Osteoblast (primary cell): ENCODE measurements around the gene CXXC4. TPM values are rescaled to one million over a fixed set of nuclear protein-coding genes. Genes with fewer than 3 reads are reported as not detected.

Source experiments
- DNase-seq: peaks from one replicate; pipeline ENCODE4 v3.0.0; 2011; ENCODE audit warnings: low spot score, mixed read lengths; ENCODE audit not compliant: insufficient read length; ENCODE audit errors: missing footprints
- H2AFZ ChIP-seq: 2 replicates; pipeline ENCODE4 v1.6.0; 2011; ENCODE audit warnings: mild to moderate bottlenecking, low read length
- H3K27ac ChIP-seq: 2 replicates; pipeline ENCODE4 v1.5.1; 2011; ENCODE audit warnings: mild to moderate bottlenecking, low read depth, low read length, moderate library complexity
- H3K27me3 ChIP-seq: 2 replicates; pipeline ENCODE4 v1.6.0; 2012; ENCODE audit warnings: mild to moderate bottlenecking, control low read depth, inconsistent platforms, low read length, moderate library complexity; ENCODE audit not compliant: insufficient read depth
- H3K36me3 ChIP-seq: 2 replicates; pipeline ENCODE4 v1.5.1; 2011; ENCODE audit warnings: mild to moderate bottlenecking, low read length, control low read depth, moderate library complexity; ENCODE audit not compliant: insufficient read depth
- H3K4me1 ChIP-seq: 2 replicates; pipeline ENCODE4 v1.5.1; 2011; ENCODE audit warnings: mild to moderate bottlenecking, low read length, control low read depth, moderate library complexity; ENCODE audit not compliant: insufficient read depth
- H3K4me2 ChIP-seq: 2 replicates; pipeline ENCODE4 v1.6.0; 2011; ENCODE audit warnings: mild to moderate bottlenecking, low read length; ENCODE audit not compliant: insufficient read depth
- H3K4me3 ChIP-seq: fragments of 200-600 bp; sonication (generic); 3 replicates; pipeline ENCODE4 v1.5.1; 2012; ENCODE audit warnings: mild to moderate bottlenecking, low read length, inconsistent platforms; ENCODE audit not compliant: insufficient read depth
- H3K79me2 ChIP-seq: 2 replicates; pipeline ENCODE4 v1.6.0; 2012; ENCODE audit warnings: mild to moderate bottlenecking, low read length, control low read depth, inconsistent platforms; ENCODE audit not compliant: insufficient read depth
- H3K9me3 ChIP-seq: 2 replicates; pipeline ENCODE4 v1.5.1; 2011; ENCODE audit warnings: low read depth, low read length, control low read depth
- H4K20me1 ChIP-seq: 2 replicates; pipeline ENCODE4 v1.6.0; 2012; ENCODE audit warnings: mild to moderate bottlenecking, low read length, control low read depth; ENCODE audit not compliant: insufficient read depth
- CTCF ChIP-seq: IDR thresholded peaks from 2 replicates; pipeline ENCODE4 v1.5.1; 2011; ENCODE audit warnings: mild to moderate bottlenecking, low read depth, low read length, moderate library complexity; ENCODE audit errors: extremely low read depth
- total RNA-seq: library from RNA; depleted of rRNA; stranded (reverse); fragments of >200 nt; gene quantifications from 2 replicates; pipeline ENCODE4 v1.2.3, GENCODE V29; 2012

Gene CXXC4
- total RNA-seq, 1 donor: not detected

GRCh38 chr4:104446431-104447278 lies 48.0 kb downstream of the CXXC4 start:
- no peak overlapping the region for H2AFZ ChIP-seq
- H3K4me1 ChIP-seq: no peaks in the 10 kb centered on the region
- TF ChIP-seq CTCF: no peak
- H4K20me1 ChIP-seq: no peaks in the 10 kb centered on the region
- no peak overlapping the region for H3K27ac ChIP-seq
- H3K27me3 ChIP-seq: no peaks in the 10 kb centered on the region
- no peaks in the 10 kb centered on the region for H3K36me3 ChIP-seq
- H3K9me3 ChIP-seq: peaks cover 3% of the 10 kb centered on the region
- no peak for DNase-seq
- no peak overlapping the region for H3K4me3 ChIP-seq
- H3K4me2 ChIP-seq: no peak overlapping the region
- H3K79me2 ChIP-seq: no peaks in the 10 kb centered on the region

- Histone ChIP-seq H2AFZ (no peak overlapping the region), H3K9me3 (no peaks in the 10 kb centered on the region), H3K36me3 (no peaks in the 10 kb centered on the region), H3K79me2 (no peaks in the 10 kb centered on the region), H3K4me3 (no peak overlapping the region), H3K27ac (no peak overlapping the region), H3K4me1 (no peaks in the 10 kb centered on the region), H4K20me1 (no peaks in the 10 kb centered on the region), H3K4me2 (no peak overlapping the region), H3K27me3 (no peaks in the 10 kb centered on the region)
- DNase-seq: no peak
- TF ChIP-seq CTCF: no peak
Observed at GRCh38 chr4:104444685-104445084, 50.0 kb downstream of the CXXC4 start.

- TF ChIP-seq CTCF: no peak
- H2AFZ ChIP-seq: no peak overlapping the region
- no peaks in the 10 kb centered on the region for H3K36me3 ChIP-seq
- DNase-seq: no peak
- H4K20me1 ChIP-seq: no peaks in the 10 kb centered on the region
- H3K27ac ChIP-seq: no peak overlapping the region
- no peaks in the 10 kb centered on the region for H3K9me3 ChIP-seq
- H3K79me2 ChIP-seq: no peaks in the 10 kb centered on the region
- no peak overlapping the region for H3K4me3 ChIP-seq
- no peaks in the 10 kb centered on the region for H3K27me3 ChIP-seq
- no peak overlapping the region for H3K4me2 ChIP-seq
- no peaks in the 10 kb centered on the region for H3K4me1 ChIP-seq
Observed at GRCh38 chr4:104436542-104436941, 58.2 kb downstream of the CXXC4 start.

- H3K4me3 ChIP-seq: no peak overlapping the region
- H3K36me3 ChIP-seq: no peaks in the 10 kb centered on the region
- no peak for DNase-seq
- no peaks in the 10 kb centered on the region for H3K79me2 ChIP-seq
- H3K27ac ChIP-seq: no peak overlapping the region
- H3K4me2 ChIP-seq: no peak overlapping the region
- no peaks in the 10 kb centered on the region for H4K20me1 ChIP-seq
- H3K4me1 ChIP-seq: no peaks in the 10 kb centered on the region
- TF ChIP-seq CTCF: no peak
- H3K9me3 ChIP-seq: peaks cover 4% of the 10 kb centered on the region
- no peak overlapping the region for H2AFZ ChIP-seq
- H3K27me3 ChIP-seq: no peaks in the 10 kb centered on the region
Observed at GRCh38 chr4:104429150-104429741, 65.4 kb downstream of the CXXC4 start.
